HG02938 (cell line): ENCODE results near the gene FLOT1.
"Not testable (repeated sequence)": the region's sequence is repeated elsewhere in the genome, so short reads cannot be mapped to it uniquely, and the experiment has no call there.

ENCODE experiments used
- ATAC-seq: cut with Tn5 transposase; IDR thresholded peaks from one replicate; pipeline ENCODE4 v1.9.1; 2021; ENCODE audit warnings: mild to moderate bottlenecking, moderate library complexity; ENCODE audit not compliant: unreplicated experiment

The FLOT1 gene

GRCh38 chr6:30723843-30724741 is 18.4 kb downstream of the FLOT1 start:
- ATAC-seq, result not testable (repeated sequence)

- ATAC-seq, result not testable (repeated sequence)
These were observed 19.2 kb downstream of the FLOT1 start for GRCh38 chr6:30723159-30723842.

GRCh38 chr6:30722280-30723112 is 20.0 kb downstream of the FLOT1 start:
- ATAC-seq, result no peak

- not testable (repeated sequence) for ATAC-seq
These were observed 20.5 kb downstream of the FLOT1 start for GRCh38 chr6:30722025-30722279.

GRCh38 chr6:30721198-30722024 is 21.1 kb downstream of the FLOT1 start:
- ATAC-seq, result no peak

- ATAC-seq, result no peak
These were observed 21.7 kb downstream of the FLOT1 start for GRCh38 chr6:30720738-30721197.

GRCh38 chr6:30719791-30720737 is 22.4 kb downstream of the FLOT1 start, which contains the start of gene TUBB:
Gene TUBB, plus strand, starts transcription at chr6:30720352. Its CDS starts 155 bp downstream, at chr6:30720507.
- peak; percentile 35 for ATAC-seq

GRCh38 chr6:30719356-30719755 is 23.1 kb downstream of the FLOT1 start:
- ATAC-seq, result no peak

GRCh38 chr6:30717845-30718720 is 24.4 kb downstream of the FLOT1 start:
- ATAC-seq, result not testable (repeated sequence)

GRCh38 chr6:30717129-30717844 is 25.2 kb downstream of the FLOT1 start, which contains the start of gene MDC1:
Gene MDC1, minus strand, starts transcription at chr6:30717281. Its CDS starts 2,106 bp downstream, at chr6:30715175.
- peak; percentile 73 for ATAC-seq

- ATAC-seq, result no peak
These were observed 25.7 kb downstream of the FLOT1 start for GRCh38 chr6:30716879-30717128.

- no peak for ATAC-seq
These were observed 28.2 kb downstream of the FLOT1 start for GRCh38 chr6:30714263-30714662.

- ATAC-seq, result no peak
These were observed 30.0 kb downstream of the FLOT1 start for GRCh38 chr6:30712441-30712945.

- no peak for ATAC-seq
These were observed 30.6 kb downstream of the FLOT1 start for GRCh38 chr6:30711758-30712380.

- ATAC-seq, result no peak
These were observed 33.2 kb downstream of the FLOT1 start for GRCh38 chr6:30709101-30709868.

- ATAC-seq, result no peak
These were observed 35.1 kb downstream of the FLOT1 start for GRCh38 chr6:30707281-30707850.
